ENCODE results near the gene C12orf57.
A peak's percentile ranks its signal among the peaks of the same experiment; 100 is the strongest.

Gene C12orf57

DNA sequence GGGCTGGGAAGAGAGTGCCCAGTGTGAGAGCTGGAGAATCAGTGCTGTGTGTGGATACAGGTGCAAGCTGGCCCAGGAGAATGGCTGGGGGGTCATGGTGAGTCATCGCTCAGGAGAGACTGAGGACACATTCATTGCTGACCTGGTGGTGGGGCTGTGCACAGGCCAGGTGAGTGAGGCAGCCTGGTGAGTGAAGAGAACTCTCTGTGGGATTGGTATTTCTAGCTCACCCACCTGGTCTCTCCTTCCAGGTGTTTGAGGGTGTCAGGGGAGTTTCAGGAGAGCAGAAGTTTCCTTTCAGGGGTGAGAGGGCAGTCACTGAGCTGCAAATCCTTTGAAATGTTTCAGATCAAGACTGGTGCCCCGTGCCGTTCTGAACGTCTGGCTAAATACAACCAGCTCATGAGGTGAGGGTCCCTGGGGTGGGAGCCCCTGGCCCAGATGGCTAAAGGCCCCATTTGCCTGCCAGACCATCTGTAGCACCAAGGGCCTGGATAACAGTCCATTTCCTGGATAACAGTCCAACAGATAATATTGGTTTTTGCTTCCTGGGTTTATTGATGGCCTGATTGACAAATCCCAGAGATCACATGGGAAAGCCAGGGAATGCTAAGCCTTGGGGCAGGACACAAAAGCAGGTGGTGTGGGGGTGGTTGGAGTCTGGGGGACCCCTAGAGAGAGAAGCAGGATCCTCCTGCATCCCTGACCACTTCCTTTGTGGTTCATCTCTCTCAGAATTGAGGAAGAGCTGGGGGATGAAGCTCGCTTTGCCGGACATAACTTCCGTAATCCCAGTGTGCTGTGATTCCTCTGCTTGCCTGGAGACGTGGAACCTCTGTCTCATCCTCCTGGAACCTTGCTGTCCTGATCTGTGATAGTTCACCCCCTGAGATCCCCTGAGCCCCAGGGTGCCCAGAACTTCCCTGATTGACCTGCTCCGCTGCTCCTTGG lies 21.6 kb upstream of the C12orf57 start:
- H3K27ac ChIP-seq = peak overlapping the region; percentile 100
- no peak for TF ChIP-seq ZFX (IDR thresholded peaks at IDR 0.05; ENCODE audit: borderline replicate concordance)
- TF ChIP-seq, protein P1, sequence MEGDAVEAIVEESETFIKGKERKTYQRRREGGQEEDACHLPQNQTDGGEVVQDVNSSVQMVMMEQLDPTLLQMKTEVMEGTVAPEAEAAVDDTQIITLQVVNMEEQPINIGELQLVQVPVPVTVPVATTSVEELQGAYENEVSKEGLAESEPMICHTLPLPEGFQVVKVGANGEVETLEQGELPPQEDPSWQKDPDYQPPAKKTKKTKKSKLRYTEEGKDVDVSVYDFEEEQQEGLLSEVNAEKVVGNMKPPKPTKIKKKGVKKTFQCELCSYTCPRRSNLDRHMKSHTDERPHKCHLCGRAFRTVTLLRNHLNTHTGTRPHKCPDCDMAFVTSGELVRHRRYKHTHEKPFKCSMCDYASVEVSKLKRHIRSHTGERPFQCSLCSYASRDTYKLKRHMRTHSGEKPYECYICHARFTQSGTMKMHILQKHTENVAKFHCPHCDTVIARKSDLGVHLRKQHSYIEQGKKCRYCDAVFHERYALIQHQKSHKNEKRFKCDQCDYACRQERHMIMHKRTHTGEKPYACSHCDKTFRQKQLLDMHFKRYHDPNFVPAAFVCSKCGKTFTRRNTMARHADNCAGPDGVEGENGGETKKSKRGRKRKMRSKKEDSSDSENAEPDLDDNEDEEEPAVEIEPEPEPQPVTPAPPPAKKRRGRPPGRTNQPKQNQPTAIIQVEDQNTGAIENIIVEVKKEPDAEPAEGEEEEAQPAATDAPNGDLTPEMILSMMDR (IDR thresholded peaks at IDR 0.05) = no peak

DNA sequence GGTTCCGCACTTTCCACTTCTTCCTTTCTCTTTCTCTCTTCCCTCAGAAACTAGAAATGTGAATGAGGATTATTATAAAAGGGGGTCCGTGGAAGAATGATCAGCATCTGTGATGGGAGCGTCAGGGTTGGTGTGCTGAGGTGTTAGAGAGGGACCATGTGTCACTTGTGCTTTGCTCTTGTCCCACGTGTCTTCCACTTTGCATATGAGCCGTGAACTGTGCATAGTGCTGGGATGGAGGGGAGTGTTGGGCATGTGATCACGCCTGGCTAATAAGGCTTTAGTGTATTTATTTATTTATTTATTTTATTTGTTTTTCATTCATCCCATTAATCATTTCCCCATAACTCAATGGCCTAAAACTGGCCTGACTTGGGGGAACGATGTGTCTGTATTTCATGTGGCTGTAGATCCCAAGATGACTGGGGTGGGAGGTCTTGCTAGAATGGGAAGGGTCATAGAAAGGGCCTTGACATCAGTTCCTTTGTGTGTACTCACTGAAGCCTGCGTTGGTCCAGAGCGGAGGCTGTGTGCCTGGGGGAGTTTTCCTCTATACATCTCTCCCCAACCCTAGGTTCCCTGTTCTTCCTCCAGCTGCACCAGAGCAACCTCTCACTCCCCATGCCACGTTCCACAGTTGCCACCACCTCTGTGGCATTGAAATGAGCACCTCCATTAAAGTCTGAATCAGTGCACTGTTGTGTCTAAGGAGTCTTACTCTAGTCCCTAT lies 20.7 kb upstream of the C12orf57 start:
- H3K27ac ChIP-seq = peak overlapping the region; percentile 100
- TF ChIP-seq, protein P1 (IDR thresholded peaks at IDR 0.05) = no peak
- no peak for TF ChIP-seq ZFX (IDR thresholded peaks at IDR 0.05; ENCODE audit: borderline replicate concordance)

DNA sequence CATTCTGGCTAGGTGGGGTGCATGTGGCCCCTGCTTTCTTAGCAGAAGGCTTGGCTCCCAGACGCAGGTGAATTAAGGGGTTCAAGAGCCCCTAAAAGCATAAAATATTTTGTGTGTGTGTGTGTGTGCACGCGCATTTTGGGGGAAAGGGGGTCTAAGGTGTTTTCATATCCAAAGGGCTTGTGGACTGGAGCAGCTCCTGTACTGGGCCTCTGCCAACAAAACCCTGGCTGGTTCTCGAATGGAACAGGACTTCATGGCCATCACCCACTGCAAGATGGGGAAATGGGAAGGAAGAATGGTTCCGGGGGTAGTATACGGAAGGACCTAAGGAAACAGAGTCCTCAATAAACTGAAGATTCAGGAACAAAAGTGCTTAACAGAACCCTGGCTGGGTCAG lies 20.0 kb upstream of the C12orf57 start:
- peak overlapping the region; percentile 100 for H3K27ac ChIP-seq
- TF ChIP-seq, protein P1 (IDR thresholded peaks at IDR 0.05) = no peak
- no peak for TF ChIP-seq ZFX (IDR thresholded peaks at IDR 0.05; ENCODE audit: borderline replicate concordance)

GRCh38 chr12:6925239-6925539 lies 18.6 kb upstream of the C12orf57 start:
- H3K27ac ChIP-seq = peak overlapping the region; percentile 100
- TF ChIP-seq ZFX (IDR thresholded peaks at IDR 0.05; ENCODE audit: borderline replicate concordance) = no peak
- TF ChIP-seq, protein P1 (IDR thresholded peaks at IDR 0.05) = no peak

GRCh38 chr12:6925540-6926279 lies 18.1 kb upstream of the C12orf57 start:
- TF ChIP-seq, protein P1 (IDR thresholded peaks at IDR 0.05) = peak; percentile 17; the same call in 1 of the 2 replicates
- TF ChIP-seq ZFX (IDR thresholded peaks at IDR 0.05; ENCODE audit: borderline replicate concordance) = no peak

DNA sequence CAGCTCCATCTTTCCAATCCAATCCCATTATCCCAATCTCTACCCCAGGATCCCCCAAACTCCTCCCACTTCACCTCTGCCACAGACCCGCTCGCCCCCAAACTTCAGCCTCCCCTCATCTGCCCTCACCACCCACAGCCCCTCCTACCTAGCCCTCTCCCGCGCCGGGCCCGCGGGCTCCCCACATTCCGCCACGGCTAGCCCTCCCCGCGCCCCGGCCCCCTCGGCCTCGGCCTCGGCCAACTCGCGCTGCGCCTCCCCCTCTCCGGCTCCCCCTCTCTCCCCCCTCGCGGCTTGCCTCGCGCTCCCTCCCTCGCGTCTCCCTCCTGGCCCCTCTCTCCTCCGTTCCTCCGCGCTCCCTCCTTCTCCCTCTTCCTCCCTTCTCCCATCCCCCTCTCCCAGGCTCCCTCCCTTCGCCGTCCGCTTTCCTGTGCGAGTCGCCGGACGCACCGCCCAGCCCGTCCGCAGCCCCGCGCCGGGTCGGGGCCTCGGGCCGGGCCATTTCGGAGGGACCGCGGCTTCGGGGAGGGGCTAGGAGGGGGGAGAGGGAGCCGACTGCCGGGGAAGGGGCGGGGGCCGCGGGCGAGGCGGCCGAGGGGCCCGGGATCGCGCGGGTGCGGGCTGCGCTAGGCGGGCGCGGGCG lies 16.3 kb upstream of the C12orf57 start, which contains the start of gene ATN1:
Gene ATN1, plus strand, starts transcription at position 581 of the 643 bp plus-strand sequence. CDS start 6,043 bp downstream, outside the sequence.
- peak within 1 kb of the TSS; percentile 100 for H3K27ac ChIP-seq
- TF ChIP-seq, protein P1 (IDR thresholded peaks at IDR 0.05) = no peak
- no peak for TF ChIP-seq ZFX (IDR thresholded peaks at IDR 0.05; ENCODE audit: borderline replicate concordance)

More at GRCh38 chr12:6925540-6926279, 18.1 kb upstream of the C12orf57 start:
- peak overlapping the region; percentile 100 for H3K27ac ChIP-seq
